ENCODE measurements around the gene SLC35F3.

Gene SLC35F3

GRCh38 chr1:234149217-234149616 lies 244.7 kb downstream of the SLC35F3 start:
- no peak for TF ChIP-seq TAF1 (IDR thresholded peaks at IDR 0.05; ENCODE audit: borderline replicate concordance, insufficient read depth, low read length)
- no peak for TF ChIP-seq REST (IDR thresholded peaks at IDR 0.05; ENCODE audit: insufficient read depth in 1 of 2, low read depth in 2 of 2, low read length in 2 of 2)
- TF ChIP-seq POLR2AphosphoS5 (IDR thresholded peaks at IDR 0.05; ENCODE audit: low read depth, low read length) = no peak
- no peak for TF ChIP-seq SIN3A (IDR thresholded peaks at IDR 0.05; ENCODE audit: borderline replicate concordance, insufficient read depth, low read length)
- no peak for TF ChIP-seq FOXP2 (optimal IDR thresholded peaks at IDR 0.05; ENCODE audit: borderline replicate concordance, extremely low read depth, extremely low read length, insufficient read depth)

- TF ChIP-seq POLR2AphosphoS5 (IDR thresholded peaks at IDR 0.05; ENCODE audit: low read depth, low read length) = no peak
- no peak for TF ChIP-seq SIN3A (IDR thresholded peaks at IDR 0.05; ENCODE audit: borderline replicate concordance, insufficient read depth, low read length)
- TF ChIP-seq FOXP2 (optimal IDR thresholded peaks at IDR 0.05; ENCODE audit: borderline replicate concordance, extremely low read depth, extremely low read length, insufficient read depth) = no peak
- no peak for TF ChIP-seq TAF1 (IDR thresholded peaks at IDR 0.05; ENCODE audit: borderline replicate concordance, insufficient read depth, low read length)
- no peak for TF ChIP-seq REST (IDR thresholded peaks at IDR 0.05; ENCODE audit: insufficient read depth in 1 of 2, low read depth in 2 of 2, low read length in 2 of 2)
Observed at GRCh38 chr1:234150892-234151291, 246.4 kb downstream of the SLC35F3 start.

DNA sequence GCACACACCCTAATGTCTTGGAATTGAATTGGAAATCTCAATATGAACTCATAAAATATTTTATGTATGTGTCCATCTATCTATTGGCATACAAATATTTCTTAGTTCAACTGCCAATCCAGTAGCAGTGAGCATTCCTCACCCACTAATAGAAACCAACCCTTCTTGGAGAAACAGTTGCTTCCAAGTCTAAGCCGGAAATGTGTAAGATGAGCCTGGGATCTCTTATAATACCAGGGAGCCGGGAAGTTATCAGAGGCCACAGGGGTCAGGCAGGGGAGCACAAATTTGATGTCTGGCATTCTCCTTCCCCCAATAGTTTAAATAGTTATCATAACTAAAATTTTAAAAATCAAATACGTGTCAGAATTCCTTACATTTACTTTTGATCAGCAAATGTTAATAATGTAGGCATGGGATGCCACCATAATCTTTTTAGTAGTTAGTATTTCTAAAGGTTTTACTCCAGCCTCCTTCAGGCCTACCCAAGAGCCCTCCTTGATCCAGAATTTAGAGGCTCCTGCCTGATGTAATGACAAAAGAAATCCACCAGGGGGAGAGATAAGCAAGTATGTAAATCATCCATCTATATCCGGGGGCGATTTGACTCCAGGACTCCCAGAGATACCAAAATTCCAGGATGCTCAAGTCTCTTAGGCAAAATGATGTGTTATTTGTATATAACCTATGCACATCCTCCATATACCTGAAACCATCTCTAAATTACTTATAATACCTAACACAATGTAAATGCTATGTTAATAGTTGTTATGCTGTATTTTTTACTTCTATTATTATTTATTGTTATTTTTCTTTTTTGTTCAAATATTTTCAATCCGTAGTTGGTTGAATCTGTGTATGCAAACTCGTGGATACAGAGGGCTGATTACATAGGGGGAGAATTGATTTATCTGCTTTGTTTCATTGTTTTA lies 250.1 kb downstream of the SLC35F3 start:
- TF ChIP-seq POLR2AphosphoS5 (IDR thresholded peaks at IDR 0.05; ENCODE audit: low read depth, low read length) = no peak
- no peak for TF ChIP-seq FOXP2 (optimal IDR thresholded peaks at IDR 0.05; ENCODE audit: borderline replicate concordance, extremely low read depth, extremely low read length, insufficient read depth)
- TF ChIP-seq REST (IDR thresholded peaks at IDR 0.05; ENCODE audit: insufficient read depth in 1 of 2, low read depth in 2 of 2, low read length in 2 of 2) = no peak

GRCh38 chr1:234162661-234163060 lies 258.2 kb downstream of the SLC35F3 start:
- TF ChIP-seq POLR2AphosphoS5 (IDR thresholded peaks at IDR 0.05; ENCODE audit: low read depth, low read length) (no peak), TAF1 (IDR thresholded peaks at IDR 0.05; ENCODE audit: borderline replicate concordance, insufficient read depth, low read length) (no peak), SIN3A (IDR thresholded peaks at IDR 0.05; ENCODE audit: borderline replicate concordance, insufficient read depth, low read length) (no peak), FOXP2 (optimal IDR thresholded peaks at IDR 0.05; ENCODE audit: borderline replicate concordance, extremely low read depth, extremely low read length, insufficient read depth) (no peak), REST (IDR thresholded peaks at IDR 0.05; ENCODE audit: insufficient read depth in 1 of 2, low read depth in 2 of 2, low read length in 2 of 2) (no peak)

All from PFSK-1 (cell line).